Measurements from ENCODE around the gene TRIAP1. TPM values are rescaled to one million over a fixed set of nuclear protein-coding genes. Genes with fewer than 3 reads are reported as not detected.

The TRIAP1 gene
- total RNA-seq, 1 experiment from 2014 or later = 50.2 TPM

- intact Hi-C loops (cut with micrococcal nuclease) = no loop called here
- no TSS peak for BruUV-seq (replicated peaks)
- Mint-ChIP-seq H3K9me3 (ENCODE audit: unreplicated experiment) (no peaks in the 10 kb centered on the region), H3K4me3 (ENCODE audit: unreplicated experiment) (peak overlapping the region; percentile 100), H3K36me3 (ENCODE audit: insufficient read depth, unreplicated experiment) (peaks cover 65% of the 10 kb centered on the region), H3K4me1 (ENCODE audit: insufficient read depth, unreplicated experiment) (peaks cover 7% of the 10 kb centered on the region), H3K27ac (ENCODE audit: low read depth, unreplicated experiment) (peak overlapping the region; percentile 98), H3K27me3 (ENCODE audit: insufficient read depth, unreplicated experiment) (no peaks in the 10 kb centered on the region)
- DNase-seq (ENCODE audit: unreplicated experiment) = no peak
- TF ChIP-seq, protein P1, sequence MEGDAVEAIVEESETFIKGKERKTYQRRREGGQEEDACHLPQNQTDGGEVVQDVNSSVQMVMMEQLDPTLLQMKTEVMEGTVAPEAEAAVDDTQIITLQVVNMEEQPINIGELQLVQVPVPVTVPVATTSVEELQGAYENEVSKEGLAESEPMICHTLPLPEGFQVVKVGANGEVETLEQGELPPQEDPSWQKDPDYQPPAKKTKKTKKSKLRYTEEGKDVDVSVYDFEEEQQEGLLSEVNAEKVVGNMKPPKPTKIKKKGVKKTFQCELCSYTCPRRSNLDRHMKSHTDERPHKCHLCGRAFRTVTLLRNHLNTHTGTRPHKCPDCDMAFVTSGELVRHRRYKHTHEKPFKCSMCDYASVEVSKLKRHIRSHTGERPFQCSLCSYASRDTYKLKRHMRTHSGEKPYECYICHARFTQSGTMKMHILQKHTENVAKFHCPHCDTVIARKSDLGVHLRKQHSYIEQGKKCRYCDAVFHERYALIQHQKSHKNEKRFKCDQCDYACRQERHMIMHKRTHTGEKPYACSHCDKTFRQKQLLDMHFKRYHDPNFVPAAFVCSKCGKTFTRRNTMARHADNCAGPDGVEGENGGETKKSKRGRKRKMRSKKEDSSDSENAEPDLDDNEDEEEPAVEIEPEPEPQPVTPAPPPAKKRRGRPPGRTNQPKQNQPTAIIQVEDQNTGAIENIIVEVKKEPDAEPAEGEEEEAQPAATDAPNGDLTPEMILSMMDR (IDR thresholded peaks at IDR 0.05; ENCODE audit: unreplicated experiment) = no peak
- ChIA-PET POLR2A (interaction anchor here (0.7 to 4.1 kb wide), 14 partner anchors 15 to 1711 kb away, joined by 3 to 32 read pairs (median 3); partner anchors contain the start of genes POP5, RNU4-2, RPLP0 and SRSF9), CTCF (interaction anchor here (1.5 to 3.2 kb wide), 2 partner anchors 12 to 22 kb away, joined by 4 to 20 read pairs; no protein-coding TSS in a partner anchor)
Observed at GRCh38 chr12:120444676-120445075, 1.5 kb downstream of the TRIAP1 start.

DNA sequence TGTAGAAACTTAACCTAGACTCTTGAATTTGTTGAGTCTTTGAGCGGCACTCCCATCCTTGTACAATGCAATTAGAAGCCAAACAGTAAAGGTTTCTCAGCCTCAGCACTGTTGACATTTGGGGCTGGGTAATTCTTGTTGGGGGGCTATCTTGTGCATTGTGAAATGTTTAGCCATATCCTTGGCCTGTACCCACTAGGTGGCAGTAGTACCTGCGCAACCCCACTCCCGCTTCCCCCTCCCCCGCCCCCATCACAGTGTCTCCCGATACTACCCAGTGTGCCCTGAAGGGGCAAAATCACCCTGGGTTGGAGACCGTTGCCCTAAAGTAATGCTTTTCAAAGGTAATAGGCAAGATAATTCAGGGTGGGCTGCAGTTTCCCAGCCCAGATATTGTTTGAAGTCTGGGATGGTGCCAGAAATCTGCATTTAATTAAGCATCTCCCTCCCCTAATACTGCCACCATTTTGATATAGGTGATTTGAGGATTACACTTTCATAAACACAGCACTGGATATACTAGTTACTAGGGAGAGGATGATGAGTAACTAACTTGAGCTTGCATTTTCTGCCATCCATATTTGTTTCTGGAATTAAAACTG, 6.4 kb downstream of the TRIAP1 start:
- BruUV-seq (replicated peaks) = no TSS peak
- TF ChIP-seq, protein P1 (IDR thresholded peaks at IDR 0.05; ENCODE audit: unreplicated experiment) = peak; percentile 58
- no peaks in the 10 kb centered on the region for H3K27me3 Mint-ChIP-seq (ENCODE audit: insufficient read depth, unreplicated experiment)
- peaks cover 6% of the 10 kb centered on the region for H3K4me1 Mint-ChIP-seq (ENCODE audit: insufficient read depth, unreplicated experiment)
- intact Hi-C loops (cut with micrococcal nuclease) = loop anchor here (2.0 to 10.0 kb wide), 3 partner anchors 83 to 535 kb away; partner anchors contain the start of genes HNF1A and PLA2G1B
- POLR2A ChIA-PET = interaction anchor here (0.7 to 2.0 kb wide), 5 partner anchors 8 to 148 kb away, joined by 3 to 9 read pairs (median 4); partner anchors contain the start of genes COQ5 and RNF10
- CTCF ChIA-PET = interaction anchor here (0.6 to 5.6 kb wide), 8 partner anchors 9 to 179 kb away, joined by 3 to 40 read pairs (median 6); partner anchors contain the start of gene SRSF9
- no peaks in the 10 kb centered on the region for H3K9me3 Mint-ChIP-seq (ENCODE audit: unreplicated experiment)
- DNase-seq (ENCODE audit: unreplicated experiment) = peak; percentile 74
- peaks cover 60% of the 10 kb centered on the region for H3K36me3 Mint-ChIP-seq (ENCODE audit: insufficient read depth, unreplicated experiment)
- peak overlapping the region; percentile 98 for H3K4me3 Mint-ChIP-seq (ENCODE audit: unreplicated experiment)
- H3K27ac Mint-ChIP-seq (ENCODE audit: low read depth, unreplicated experiment) = no peak overlapping the region

DNA sequence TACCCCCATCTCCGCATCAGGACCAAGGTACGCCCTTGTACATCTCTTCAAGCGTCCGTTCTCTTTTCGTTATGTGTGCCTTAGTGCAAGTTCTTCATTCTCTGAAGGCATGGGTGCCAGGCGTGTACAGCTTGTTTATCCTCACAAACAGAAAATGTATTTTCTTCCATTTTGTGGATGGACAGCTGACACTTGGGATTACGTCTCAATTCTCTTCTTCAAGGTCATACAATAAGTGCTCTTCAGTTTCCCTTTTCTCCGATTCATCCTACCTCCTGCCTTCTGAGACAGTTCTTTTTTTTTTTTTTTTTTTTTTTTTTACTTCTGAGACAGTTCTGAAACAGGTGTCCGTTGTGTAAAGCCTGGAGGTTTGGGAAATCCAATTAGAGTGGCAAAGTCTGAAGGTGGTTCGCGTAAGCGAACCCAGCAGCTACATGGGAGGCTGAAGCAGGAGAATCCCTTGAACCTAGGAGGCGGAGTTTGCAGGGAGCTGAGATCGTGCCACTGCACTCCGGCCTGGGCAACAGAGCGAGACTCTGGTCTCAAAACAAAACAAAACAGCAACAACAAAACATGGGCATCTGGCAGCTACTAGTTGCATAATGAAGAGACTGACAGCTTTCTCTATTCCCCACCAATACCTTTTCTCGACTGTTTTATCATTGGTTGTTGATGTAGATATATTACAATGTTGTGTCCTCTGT, 7.5 kb downstream of the TRIAP1 start:
- Mint-ChIP-seq H3K4me3 (ENCODE audit: unreplicated experiment) (peak overlapping the region; percentile 98), H3K27me3 (ENCODE audit: insufficient read depth, unreplicated experiment) (no peaks in the 10 kb centered on the region), H3K4me1 (ENCODE audit: insufficient read depth, unreplicated experiment) (peaks cover 6% of the 10 kb centered on the region), H3K9me3 (ENCODE audit: unreplicated experiment) (no peaks in the 10 kb centered on the region), H3K27ac (ENCODE audit: low read depth, unreplicated experiment) (peak overlapping the region; percentile 92), H3K36me3 (ENCODE audit: insufficient read depth, unreplicated experiment) (peaks cover 49% of the 10 kb centered on the region)
- BruUV-seq (replicated peaks) = TSS peak; percentile 72
- ChIA-PET CTCF (interaction anchor here (0.6 to 5.6 kb wide), 13 partner anchors 9 to 911 kb away, joined by 3 to 40 read pairs (median 4); partner anchors contain the start of gene SRSF9), POLR2A (interaction anchor here (0.6 to 2.8 kb wide), 19 partner anchors 7 to 1982 kb away, joined by 3 to 21 read pairs (median 5); partner anchors contain the start of genes DYNLL1, GATC, RNF10 and RNU4-1)
- TF ChIP-seq, protein P1 (IDR thresholded peaks at IDR 0.05; ENCODE audit: unreplicated experiment) = no peak
- DNase-seq (ENCODE audit: unreplicated experiment) = peak; percentile 10
- intact Hi-C loops (cut with micrococcal nuclease) = loop anchor here (2.0 to 10.0 kb wide), 3 partner anchors 82 to 536 kb away; partner anchors contain the start of genes HNF1A and PLA2G1B

Measured in MCF 10A (cell line).